ENCODE data around the gene RAVER1. TPM values are rescaled to one million over a fixed set of nuclear protein-coding genes. Genes with fewer than 3 reads are reported as not detected.

RAVER1 gene
- total and polyA plus RNA-seq, 2 of the 13 experiments (the other 11 are each of a cell fraction or from before 2014, with no cell fraction given) = 3.6 to 7.9 TPM

DNA sequence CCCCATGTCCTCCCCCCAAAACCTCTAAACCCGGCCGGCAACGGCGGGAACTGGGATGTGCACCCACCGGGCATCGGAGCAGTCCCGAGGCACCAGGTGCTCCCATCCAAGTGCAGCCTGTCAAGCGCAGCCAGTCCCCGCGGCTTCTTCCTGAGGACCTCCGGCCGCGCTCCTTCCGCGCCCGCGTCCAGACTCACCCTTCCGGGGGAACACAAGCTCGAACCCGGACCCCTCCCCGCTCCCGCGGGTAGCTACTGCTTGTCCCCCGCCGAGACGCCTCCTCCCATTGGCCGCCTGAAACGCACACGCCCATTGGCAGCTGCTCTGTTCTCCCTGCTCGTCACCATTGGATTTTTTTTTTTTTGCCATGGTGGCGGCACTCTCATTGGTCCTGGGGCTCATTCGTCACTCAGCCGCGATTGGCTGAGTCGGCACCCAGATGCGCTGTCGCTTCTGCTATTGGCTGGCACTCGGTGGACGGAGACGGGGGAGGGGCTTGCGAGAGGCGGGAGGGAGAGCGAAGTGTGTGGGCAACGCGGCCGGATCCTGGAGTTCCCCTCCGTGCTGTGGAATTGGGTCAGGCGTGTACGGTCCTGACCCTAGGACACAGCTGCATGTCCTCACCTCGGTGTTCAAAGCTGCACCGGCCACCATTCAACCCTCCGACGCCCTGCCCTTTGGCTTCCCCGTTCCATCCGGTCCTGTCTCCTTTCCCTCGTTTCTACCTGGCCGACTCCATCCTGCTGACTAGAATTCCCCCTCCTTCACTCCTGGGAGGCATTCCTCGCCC, 47.2 kb upstream of the RAVER1 start, which contains the start of gene TYK2 (continued):
- TF ChIP-seq MLLT10 (CRISPR knock-in tag; IDR thresholded peaks at IDR 0.05) = no peak
- TF ChIP-seq HOXA7 (CRISPR knock-in tag; IDR thresholded peaks at IDR 0.05) = no peak
- TF ChIP-seq, protein P1, sequence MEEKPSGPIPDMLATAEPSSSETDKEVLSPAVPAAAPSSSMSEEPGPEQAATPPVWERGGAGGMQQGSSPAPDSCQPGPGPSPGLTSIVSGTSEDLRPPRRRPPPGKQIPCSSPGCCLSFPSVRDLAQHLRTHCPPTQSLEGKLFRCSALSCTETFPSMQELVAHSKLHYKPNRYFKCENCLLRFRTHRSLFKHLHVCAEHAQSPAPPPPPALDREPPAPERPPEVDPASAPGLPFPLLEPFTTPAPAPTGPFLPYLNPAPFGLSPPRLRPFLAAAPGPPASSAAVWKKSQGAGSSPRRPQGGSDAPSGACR (CRISPR knock-in tag; IDR thresholded peaks at IDR 0.05) = no peak
- TF ChIP-seq, protein P2, sequence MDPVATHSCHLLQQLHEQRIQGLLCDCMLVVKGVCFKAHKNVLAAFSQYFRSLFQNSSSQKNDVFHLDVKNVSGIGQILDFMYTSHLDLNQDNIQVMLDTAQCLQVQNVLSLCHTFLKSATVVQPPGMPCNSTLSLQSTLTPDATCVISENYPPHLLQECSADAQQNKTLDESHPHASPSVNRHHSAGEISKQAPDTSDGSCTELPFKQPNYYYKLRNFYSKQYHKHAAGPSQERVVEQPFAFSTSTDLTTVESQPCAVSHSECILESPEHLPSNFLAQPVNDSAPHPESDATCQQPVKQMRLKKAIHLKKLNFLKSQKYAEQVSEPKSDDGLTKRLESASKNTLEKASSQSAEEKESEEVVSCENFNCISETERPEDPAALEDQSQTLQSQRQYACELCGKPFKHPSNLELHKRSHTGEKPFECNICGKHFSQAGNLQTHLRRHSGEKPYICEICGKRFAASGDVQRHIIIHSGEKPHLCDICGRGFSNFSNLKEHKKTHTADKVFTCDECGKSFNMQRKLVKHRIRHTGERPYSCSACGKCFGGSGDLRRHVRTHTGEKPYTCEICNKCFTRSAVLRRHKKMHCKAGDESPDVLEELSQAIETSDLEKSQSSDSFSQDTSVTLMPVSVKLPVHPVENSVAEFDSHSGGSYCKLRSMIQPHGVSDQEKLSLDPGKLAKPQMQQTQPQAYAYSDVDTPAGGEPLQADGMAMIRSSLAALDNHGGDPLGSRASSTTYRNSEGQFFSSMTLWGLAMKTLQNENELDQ (CRISPR knock-in tag; IDR thresholded peaks at IDR 0.05; ENCODE audit: borderline replicate concordance) = no peak
- TF ChIP-seq ZFP62 (CRISPR knock-in tag; IDR thresholded peaks at IDR 0.05) = no peak
- TF ChIP-seq ZNF121 (CRISPR knock-in tag; IDR thresholded peaks at IDR 0.05) = peak; percentile 53; the same call in 1 of the 2 replicates
- TF ChIP-seq HES4 (CRISPR knock-in tag; IDR thresholded peaks at IDR 0.05; ENCODE audit: borderline replicate concordance) = peak; percentile 47; the same call in 1 of the 2 replicates
- no peak for TF ChIP-seq ZNF383 (CRISPR knock-in tag; IDR thresholded peaks at IDR 0.05; ENCODE audit: borderline replicate concordance)
- no peak for TF ChIP-seq HOXA5 (CRISPR knock-in tag; IDR thresholded peaks at IDR 0.05)
- TF ChIP-seq KLF15 (CRISPR knock-in tag; IDR thresholded peaks at IDR 0.05; ENCODE audit: borderline replicate concordance) = no peak
- TF ChIP-seq ETV6 (CRISPR knock-in tag; conservative IDR thresholded peaks at IDR 0.05) = no peak
- TF ChIP-seq, protein P3, sequence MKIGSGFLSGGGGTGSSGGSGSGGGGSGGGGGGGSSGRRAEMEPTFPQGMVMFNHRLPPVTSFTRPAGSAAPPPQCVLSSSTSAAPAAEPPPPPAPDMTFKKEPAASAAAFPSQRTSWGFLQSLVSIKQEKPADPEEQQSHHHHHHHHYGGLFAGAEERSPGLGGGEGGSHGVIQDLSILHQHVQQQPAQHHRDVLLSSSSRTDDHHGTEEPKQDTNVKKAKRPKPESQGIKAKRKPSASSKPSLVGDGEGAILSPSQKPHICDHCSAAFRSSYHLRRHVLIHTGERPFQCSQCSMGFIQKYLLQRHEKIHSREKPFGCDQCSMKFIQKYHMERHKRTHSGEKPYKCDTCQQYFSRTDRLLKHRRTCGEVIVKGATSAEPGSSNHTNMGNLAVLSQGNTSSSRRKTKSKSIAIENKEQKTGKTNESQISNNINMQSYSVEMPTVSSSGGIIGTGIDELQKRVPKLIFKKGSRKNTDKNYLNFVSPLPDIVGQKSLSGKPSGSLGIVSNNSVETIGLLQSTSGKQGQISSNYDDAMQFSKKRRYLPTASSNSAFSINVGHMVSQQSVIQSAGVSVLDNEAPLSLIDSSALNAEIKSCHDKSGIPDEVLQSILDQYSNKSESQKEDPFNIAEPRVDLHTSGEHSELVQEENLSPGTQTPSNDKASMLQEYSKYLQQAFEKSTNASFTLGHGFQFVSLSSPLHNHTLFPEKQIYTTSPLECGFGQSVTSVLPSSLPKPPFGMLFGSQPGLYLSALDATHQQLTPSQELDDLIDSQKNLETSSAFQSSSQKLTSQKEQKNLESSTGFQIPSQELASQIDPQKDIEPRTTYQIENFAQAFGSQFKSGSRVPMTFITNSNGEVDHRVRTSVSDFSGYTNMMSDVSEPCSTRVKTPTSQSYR (CRISPR knock-in tag; IDR thresholded peaks at IDR 0.05; ENCODE audit: borderline replicate concordance) = peak; percentile 41; the same call in 1 of the 2 replicates
- TF ChIP-seq SIX1 (CRISPR knock-in tag; IDR thresholded peaks at IDR 0.05; ENCODE audit: borderline replicate concordance) = no peak
- no peak for TF ChIP-seq ARNTL (CRISPR knock-in tag; IDR thresholded peaks at IDR 0.05)
- TF ChIP-seq RFXANK (CRISPR knock-in tag; IDR thresholded peaks at IDR 0.05) = peak; percentile 97
- no peak for TF ChIP-seq KAT2B (IDR thresholded peaks at IDR 0.05; ENCODE audit: borderline replicate concordance, low read depth, low read length)
- TF ChIP-seq HOXA9 (CRISPR knock-in tag; IDR thresholded peaks at IDR 0.05; ENCODE audit: borderline replicate concordance) = 0 out of 2 replicates have a peak, but pooled peaks have one; percentile 81
- peak; percentile 69 for TF ChIP-seq KMT2B (CRISPR knock-in tag; IDR thresholded peaks at IDR 0.05)
- TF ChIP-seq ZMYM2 (CRISPR knock-in tag; IDR thresholded peaks at IDR 0.05) = peak; percentile 76; the same call in 1 of the 2 replicates
- TF ChIP-seq ZNF790 (CRISPR knock-in tag; IDR thresholded peaks at IDR 0.05; ENCODE audit: borderline replicate concordance) = no peak
- TF ChIP-seq, protein P4, sequence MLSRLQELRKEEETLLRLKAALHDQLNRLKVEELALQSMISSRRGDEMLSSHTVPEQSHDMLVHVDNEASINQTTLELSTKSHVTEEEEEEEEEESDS (CRISPR knock-in tag; IDR thresholded peaks at IDR 0.05; ENCODE audit: borderline replicate concordance) = no peak
- TF ChIP-seq, protein P5, sequence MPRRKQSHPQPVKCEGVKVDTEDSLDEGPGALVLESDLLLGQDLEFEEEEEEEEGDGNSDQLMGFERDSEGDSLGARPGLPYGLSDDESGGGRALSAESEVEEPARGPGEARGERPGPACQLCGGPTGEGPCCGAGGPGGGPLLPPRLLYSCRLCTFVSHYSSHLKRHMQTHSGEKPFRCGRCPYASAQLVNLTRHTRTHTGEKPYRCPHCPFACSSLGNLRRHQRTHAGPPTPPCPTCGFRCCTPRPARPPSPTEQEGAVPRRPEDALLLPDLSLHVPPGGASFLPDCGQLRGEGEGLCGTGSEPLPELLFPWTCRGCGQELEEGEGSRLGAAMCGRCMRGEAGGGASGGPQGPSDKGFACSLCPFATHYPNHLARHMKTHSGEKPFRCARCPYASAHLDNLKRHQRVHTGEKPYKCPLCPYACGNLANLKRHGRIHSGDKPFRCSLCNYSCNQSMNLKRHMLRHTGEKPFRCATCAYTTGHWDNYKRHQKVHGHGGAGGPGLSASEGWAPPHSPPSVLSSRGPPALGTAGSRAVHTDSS (CRISPR knock-in tag; conservative IDR thresholded peaks at IDR 0.05) = no peak
- TF ChIP-seq ZNF296 (CRISPR knock-in tag; conservative IDR thresholded peaks at IDR 0.05) = no peak

Data from HepG2 (cell line).